Progenitor cell of endocrine pancreas (in vitro differentiated cells): Measurements from ENCODE around the gene TPRG1L. TPM values are rescaled to one million over a fixed set of nuclear protein-coding genes. Genes with fewer than 3 reads are reported as not detected.

Experiments used
- DNase-seq: peaks from one replicate; pipeline ENCODE4 v3.0.0; 2021; ENCODE audit warnings: low spot score; ENCODE audit not compliant: unreplicated experiment
- H3K27ac Mint-ChIP-seq: 2 replicates; pipeline ENCODE4 v1.8.0; 2021; ENCODE audit warnings: mild to moderate bottlenecking, moderate library complexity, mixed read lengths
- H3K27me3 Mint-ChIP-seq: 2 replicates; pipeline ENCODE4 v1.8.0; 2021; ENCODE audit warnings: mixed read lengths
- H3K36me3 Mint-ChIP-seq: 2 replicates; pipeline ENCODE4 v1.8.0; 2022; ENCODE audit warnings: mixed read lengths; ENCODE audit not compliant: insufficient read depth
- H3K4me1 Mint-ChIP-seq: 2 replicates; pipeline ENCODE4 v1.8.0; 2021; ENCODE audit warnings: low read depth, mixed read lengths
- H3K4me3 Mint-ChIP-seq: 2 replicates; pipeline ENCODE4 v1.8.0; 2021; ENCODE audit warnings: low read depth, mild to moderate bottlenecking, moderate library complexity, mixed read lengths
- H3K9me3 Mint-ChIP-seq: 2 replicates; pipeline ENCODE4 v1.8.0; 2021; ENCODE audit warnings: low read depth, mixed read lengths
- CTCF ChIP-seq: fragments of 200-600 bp; sonication (generic); IDR thresholded peaks from one replicate; pipeline ENCODE4 v1.5.0; 2021; ENCODE audit warnings: antibody characterized with exemption, mild to moderate bottlenecking; ENCODE audit not compliant: unreplicated experiment
- total RNA-seq: library from RNA; stranded (reverse); gene quantifications from 2 replicates; pipeline ENCODE4 v1.2.1, GENCODE V29; 2021

Gene TPRG1L
- total RNA-seq, 1 donor from 2014 or later = 31.4 TPM

GRCh38 chr1:3658231-3658615, 33.4 kb downstream of the TPRG1L start:
- Mint-ChIP-seq H3K9me3 (no peaks in the 10 kb centered on the region), H3K36me3 (no peaks in the 10 kb centered on the region), H3K27me3 (peaks cover 76% of the 10 kb centered on the region), H3K4me1 (no peaks in the 10 kb centered on the region), H3K27ac (no peak overlapping the region), H3K4me3 (no peak overlapping the region)
- no peak for TF ChIP-seq CTCF
- no peak for DNase-seq

- Mint-ChIP-seq H3K27me3 (peaks cover 69% of the 10 kb centered on the region), H3K9me3 (no peaks in the 10 kb centered on the region), H3K36me3 (no peaks in the 10 kb centered on the region), H3K4me3 (no peak overlapping the region), H3K4me1 (no peaks in the 10 kb centered on the region), H3K27ac (no peak overlapping the region)
- DNase-seq = no peak
- TF ChIP-seq CTCF = no peak
Measured at GRCh38 chr1:3659093-3659492, 34.3 kb downstream of the TPRG1L start.

GRCh38 chr1:3660704-3661103, 35.9 kb downstream of the TPRG1L start:
- no peak for TF ChIP-seq CTCF
- Mint-ChIP-seq H3K27ac (no peak overlapping the region), H3K4me3 (no peak overlapping the region), H3K27me3 (peaks cover 58% of the 10 kb centered on the region), H3K9me3 (no peaks in the 10 kb centered on the region), H3K4me1 (no peaks in the 10 kb centered on the region), H3K36me3 (no peaks in the 10 kb centered on the region)
- DNase-seq = no peak

- Mint-ChIP-seq H3K4me1 (no peaks in the 10 kb centered on the region), H3K27me3 (peaks cover 53% of the 10 kb centered on the region)
- no peak for DNase-seq
Measured at GRCh38 chr1:3661631-3662030, 36.8 kb downstream of the TPRG1L start.

GRCh38 chr1:3662080-3662671, 37.4 kb downstream of the TPRG1L start:
- DNase-seq = no peak
- Mint-ChIP-seq H3K4me1 (no peaks in the 10 kb centered on the region), H3K27ac (no peak overlapping the region), H3K27me3 (peaks cover 50% of the 10 kb centered on the region), H3K4me3 (no peak overlapping the region), H3K9me3 (no peaks in the 10 kb centered on the region), H3K36me3 (no peaks in the 10 kb centered on the region)
- TF ChIP-seq CTCF = no peak

More at GRCh38 chr1:3661631-3662030, 36.8 kb downstream of the TPRG1L start:
- H3K4me3 Mint-ChIP-seq = no peak overlapping the region
- TF ChIP-seq CTCF = no peak
- no peaks in the 10 kb centered on the region for H3K9me3 Mint-ChIP-seq
- no peaks in the 10 kb centered on the region for H3K36me3 Mint-ChIP-seq
- no peak overlapping the region for H3K27ac Mint-ChIP-seq
